HG02885 (cell line): Measurements from ENCODE around the gene HOXA1.

Source experiments
- ATAC-seq: cut with Tn5 transposase; IDR thresholded peaks from one replicate; pipeline ENCODE4 v1.9.1; 2021; ENCODE audit warnings: mild to moderate bottlenecking; ENCODE audit not compliant: unreplicated experiment, poor library complexity

Gene HOXA1

GRCh38 chr7:27117887-27118491, 22.2 kb upstream of the HOXA1 start:
- ATAC-seq, result no peak

- no peak for ATAC-seq
Measured at GRCh38 chr7:27116962-27117886, 21.4 kb upstream of the HOXA1 start.

GRCh38 chr7:27116031-27116961, 20.5 kb upstream of the HOXA1 start:
- no peak for ATAC-seq

GRCh38 chr7:27115221-27116026, 19.6 kb upstream of the HOXA1 start:
- ATAC-seq, result no peak

- no peak for ATAC-seq
Measured at GRCh38 chr7:27114881-27115220, 19.1 kb upstream of the HOXA1 start.

GRCh38 chr7:27113991-27114769, 18.4 kb upstream of the HOXA1 start:
- ATAC-seq, result no peak

- no peak for ATAC-seq
Measured at GRCh38 chr7:27112955-27113949, 17.5 kb upstream of the HOXA1 start.

GRCh38 chr7:27112361-27112760, 16.6 kb upstream of the HOXA1 start:
- ATAC-seq, result no peak

GRCh38 chr7:27111751-27112277, 16.0 kb upstream of the HOXA1 start:
- no peak for ATAC-seq

- ATAC-seq, result no peak
Measured at GRCh38 chr7:27111042-27111750, 15.4 kb upstream of the HOXA1 start.

GRCh38 chr7:27110186-27111031, 14.6 kb upstream of the HOXA1 start:
- no peak for ATAC-seq

GRCh38 chr7:27109466-27110185, 13.8 kb upstream of the HOXA1 start:
- no peak for ATAC-seq

GRCh38 chr7:27108390-27109127, 12.8 kb upstream of the HOXA1 start:
- ATAC-seq, result no peak

GRCh38 chr7:27107391-27108381, 11.9 kb upstream of the HOXA1 start:
- no peak for ATAC-seq
